SK-N-SH (cell line): ENCODE data around the gene FCN3. TPM values are rescaled to one million over a fixed set of nuclear protein-coding genes. Genes with fewer than 3 reads are reported as not detected.

Experiments used
- CTCF ChIA-PET: fragments of 300-600, 350-600 bp; formaldehyde crosslinking; extraction: SDS; loops from one replicate; lab custom pipeline; 2021; lab: Yijun Ruan, JAX
- POLR2A ChIA-PET: fragments of 350-600 bp; sonication (Branson Sonifier 250); formaldehyde crosslinking; extraction: SDS; loops from one replicate; lab custom pipeline; 2020; ENCODE audit warnings: antibody characterized with exemption, inconsistent platforms; lab: Yijun Ruan, JAX
- DNase-seq: peaks from one replicate; pipeline ENCODE4 v3.0.0; 2012
- H2AFZ ChIP-seq: fragments of 200-600 bp; sonication (generic); 2 replicates; pipeline ENCODE4 v1.8.1; 2016; ENCODE audit warnings: antibody characterized with exemption, mild to moderate bottlenecking, low read depth
- H3F3A ChIP-seq: fragments of 200-600 bp; sonication (generic); replicated peaks from 2 replicates; pipeline ENCODE3; 2016; ENCODE audit warnings: antibody characterized with exemption, mild to moderate bottlenecking; ENCODE audit not compliant: insufficient read depth
- H3K27ac ChIP-seq, 2 experiments: fragments of 200-500 bp in 1 of 2; fragments of 200-600 bp in 1 of 2; sonication (Bioruptor generic) in 1 of 2; sonication (generic), shearing (Covaris generic) in 1 of 2; 2 replicates each; pipeline versions ENCODE4 v1.5.1 to v1.6.1; 2014 to 2016; ENCODE audit warnings: low read depth in 2 of 2, inconsistent platforms in 1 of 2, low read length in 1 of 2, mild to moderate bottlenecking in 1 of 2, mixed read lengths in 1 of 2
- H3K27me3 ChIP-seq: fragments of 200-600 bp; sonication (generic), shearing (Covaris generic); 2 replicates; pipeline ENCODE4 v1.6.1; 2016; ENCODE audit warnings: mixed run types; ENCODE audit not compliant: insufficient read depth
- H3K36me3 ChIP-seq, 2 experiments: fragments of 200-500 bp in 1 of 2; fragments of 200-600 bp in 1 of 2; sonication (Bioruptor generic) in 1 of 2; sonication (generic) in 1 of 2; replicated peaks in 1 of 2; 2 replicates each; pipeline versions ENCODE3 to v1.5.1; 2014 to 2016; ENCODE audit warnings: low read length in 1 of 2, mild to moderate bottlenecking in 1 of 2; ENCODE audit not compliant: insufficient read depth in 2 of 2, control insufficient read depth in 1 of 2
- H3K4me1 ChIP-seq, 2 experiments: fragments of 200-500 bp in 1 of 2; fragments of 200-600 bp in 1 of 2; sonication (Bioruptor generic) in 1 of 2; sonication (generic), shearing (Covaris generic) in 1 of 2; 2 replicates each; pipeline versions ENCODE4 v1.5.1 to v1.6.1; 2014 to 2016; ENCODE audit warnings: low read depth in 1 of 2, low read length in 1 of 2, mixed run types in 1 of 2; ENCODE audit not compliant: insufficient read depth in 2 of 2, control insufficient read depth in 1 of 2
- H3K4me2 ChIP-seq: fragments of 200-600 bp; sonication (generic), shearing (Covaris generic); 2 replicates; pipeline ENCODE4 v1.6.1; 2017; ENCODE audit warnings: mixed run types
- H3K4me3 ChIP-seq, 2 experiments: fragments of 200-500 bp in 1 of 2; fragments of 200-600 bp in 1 of 2; sonication (Bioruptor generic) in 1 of 2; sonication (generic), shearing (Covaris generic) in 1 of 2; 2 replicates each; pipeline versions ENCODE4 v1.5.1 to v1.8.1; 2014 to 2016; ENCODE audit warnings: low read depth in 2 of 2, inconsistent platforms in 1 of 2, low read length in 1 of 2, mild to moderate bottlenecking in 1 of 2, mixed read lengths in 1 of 2, moderate library complexity in 1 of 2
- H3K79me2 ChIP-seq: fragments of 200-600 bp; sonication (generic); 2 replicates; pipeline ENCODE4 v1.8.1; 2017; ENCODE audit warnings: mild to moderate bottlenecking; ENCODE audit not compliant: insufficient read depth
- H3K9ac ChIP-seq: fragments of 200-600 bp; sonication (generic); 2 replicates; pipeline ENCODE4 v1.6.1; 2017; ENCODE audit warnings: mixed run types
- H3K9me2 ChIP-seq: fragments of 200-600 bp; sonication (generic); 2 replicates; pipeline ENCODE4 v1.6.1; 2017; ENCODE audit warnings: mixed run types
- H3K9me3 ChIP-seq: fragments of 200-600 bp; sonication (generic); 2 replicates; pipeline ENCODE4 v1.6.1; 2017; ENCODE audit warnings: mixed run types, mild to moderate bottlenecking, moderate library complexity
- H4K20me1 ChIP-seq: fragments of 200-600 bp; sonication (generic); 2 replicates; pipeline ENCODE4 v1.6.1; 2017; ENCODE audit warnings: mild to moderate bottlenecking, mixed run types; ENCODE audit not compliant: insufficient read depth
- FOSL2 ChIP-seq: IDR thresholded peaks from 2 replicates; pipeline ENCODE4 v1.4.0; 2012; ENCODE audit warnings: low read depth, mild to moderate bottlenecking, moderate library complexity, borderline replicate concordance
- FOXM1 ChIP-seq: IDR thresholded peaks from 2 replicates; pipeline ENCODE4 v1.4.0; 2012; ENCODE audit warnings: low read depth, mild to moderate bottlenecking
- IRF3 ChIP-seq: fragments of 150-350 bp; IDR thresholded peaks from 2 replicates; pipeline ENCODE4 v1.6.1; 2016; ENCODE audit warnings: mild to moderate bottlenecking, low read depth, low read length
- PBX3 ChIP-seq: IDR thresholded peaks from 2 replicates; pipeline ENCODE4; 2012
- POLR2AphosphoS5 ChIP-seq: IDR thresholded peaks from 2 replicates; pipeline ENCODE4 v1.6.1; 2012; ENCODE audit warnings: low read depth, low read length
- RAD21 ChIP-seq: IDR thresholded peaks from 2 replicates; pipeline ENCODE4 v1.6.1; 2012; ENCODE audit warnings: mild to moderate bottlenecking, low read length
- SIN3A ChIP-seq: IDR thresholded peaks from 2 replicates; pipeline ENCODE4 v1.6.1; 2012; ENCODE audit warnings: low read depth, mild to moderate bottlenecking, low read length, moderate library complexity, borderline replicate concordance
- USF2 ChIP-seq: fragments of 150-350 bp; IDR thresholded peaks from 2 replicates; pipeline ENCODE4 v1.6.1; 2017; ENCODE audit warnings: antibody characterized with exemption, low read length, low read depth, borderline replicate concordance
- WGBS: methylation state at CpG from one replicate; pipeline ENCODE4 v1.1.6; 2017; ENCODE audit warnings: low lambda C conversion rate; 5-methylcytosine and 5-hydroxymethylcytosine counted together
- polyA plus RNA-seq, 3 experiments: library from polyadenylated mRNA; depleted of rRNA; stranded (reverse); fragments of >200 nt; gene quantifications; 2 replicates each; pipeline ENCODE4 v1.2.3, GENCODE V29; 2012

The FCN3 gene
- polyA plus RNA-seq, 1 of the 3 experiments (the other 2 are of a cell fraction) = not detected

GRCh38 chr1:27392096-27392777 is 17.6 kb upstream of the FCN3 start, which contains the start of gene GPR3 (continued):
- TF ChIP-seq USF2 (0 out of 2 replicates have a peak, but pooled peaks have one; percentile 29), FOSL2 (peak; percentile 54; the same call in 1 of the 2 replicates), RAD21 (peak; percentile 45), SIN3A (no peak)
- TF ChIP-seq, all 33 proteins: peak for 13

DNA sequence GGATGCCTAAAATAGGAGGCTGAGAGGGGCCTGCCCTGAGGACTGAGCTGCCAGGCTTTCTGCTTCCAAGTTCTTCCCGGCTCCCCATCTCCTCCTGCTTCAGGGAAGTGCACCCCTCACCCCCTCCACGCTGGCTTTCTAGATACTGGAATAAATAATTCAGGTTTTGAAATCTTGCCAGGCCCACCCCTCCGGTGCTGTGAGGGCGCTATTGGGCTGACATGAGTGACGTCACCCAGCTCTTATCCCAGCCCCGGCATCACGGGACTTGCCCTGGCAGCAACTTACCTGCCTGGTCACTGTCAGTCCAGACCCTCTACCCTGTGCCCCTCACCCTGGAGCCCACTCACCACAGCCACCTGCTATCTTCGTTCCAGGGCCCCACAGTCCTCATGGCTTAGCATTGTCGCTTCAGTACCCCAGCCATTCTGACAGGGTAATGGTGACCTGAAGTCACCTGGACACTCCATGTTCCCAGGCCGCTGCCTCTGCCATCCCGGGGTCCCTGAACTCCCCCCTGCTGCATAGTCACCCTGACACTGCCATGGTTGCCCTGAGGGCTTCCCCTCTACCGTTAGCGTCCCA is 17.0 kb upstream of the FCN3 start:
- Histone ChIP-seq H3F3A (peaks cover 9% of the 10 kb centered on the region), H3K4me3 (0 out of 4 replicates have a peak overlapping the region, but pooled peaks of 1 of the 2 experiments have one; percentile 94), H3K27me3 (no peaks in the 10 kb centered on the region; the same call in 1 of the 2 replicates), H3K4me2 (peak overlapping the region; percentile 100), H3K9me3 (no peaks in the 10 kb centered on the region), H2AFZ (no peak overlapping the region), H3K9me2 (no peaks in the 10 kb centered on the region), H3K9ac (no peak overlapping the region), H3K79me2 (peaks cover 11% of the 10 kb centered on the region; the same call in 1 of the 2 replicates), H3K27ac (no peak overlapping the region; a peak in 1 of 4 replicates), H3K4me1 (peaks cover 0 to 28% of the 10 kb centered on the region in 2 experiments; a peak in 2 of 4 replicates), H4K20me1 (no peaks in the 10 kb centered on the region), H3K36me3 (no peaks in the 10 kb centered on the region)
- WGBS = 49% methylated on average over 11 of the region's 13 CpGs
- DNase-seq = no peak
- no peak for TF ChIP-seq FOXM1
- TF ChIP-seq PBX3 = no peak
- TF ChIP-seq POLR2AphosphoS5 = no peak
- TF ChIP-seq IRF3 = no peak
- CTCF ChIA-PET = interaction anchor here (0.6 to 20.0 kb wide), 24 partner anchors 9 to 381 kb away, joined by 3 to 731 read pairs (median 5); partner anchors contain the start of genes CD164L2, MAP3K6 and STX12
- POLR2A ChIA-PET = interaction anchor here (1.0 to 1.8 kb wide), 3 partner anchors 26 to 215 kb away, joined by 3 to 10 read pairs (median 5); partner anchors contain the start of gene MAP3K6
